Karpas-422 (cell line): ENCODE measurements around the gene LETMD1. TPM values are rescaled to one million over a fixed set of nuclear protein-coding genes. Genes with fewer than 3 reads are reported as not detected.
"Not testable (repeated sequence)": the region's sequence is repeated elsewhere in the genome, so short reads cannot be mapped to it uniquely, and the experiment has no call there.

Source experiments
- DNase-seq: peaks from one replicate; pipeline ENCODE4 v3.0.0-alpha.2; 2015
- H2AFZ ChIP-seq: fragments of 200-600 bp; sonication (generic); 2 replicates; pipeline ENCODE4 v1.6.1; 2014; ENCODE audit warnings: antibody characterized with exemption, low read length, mixed read lengths
- H3K27ac ChIP-seq: fragments of 200-600 bp; sonication (generic); 2 replicates; pipeline ENCODE4 v1.5.1; 2014; ENCODE audit warnings: mild to moderate bottlenecking, low read length, moderate library complexity
- H3K27me3 ChIP-seq: fragments of 200-600 bp; sonication (generic); 2 replicates; pipeline ENCODE4 v1.6.1; 2014; ENCODE audit warnings: low read length, mixed read lengths
- H3K36me3 ChIP-seq: fragments of 200-600 bp; sonication (generic); 2 replicates; pipeline ENCODE4 v1.6.1; 2014; ENCODE audit warnings: low read length, mixed read lengths; ENCODE audit not compliant: insufficient read depth
- H3K4me1 ChIP-seq: fragments of 200-600 bp; sonication (generic); 2 replicates; pipeline ENCODE4 v1.6.1; 2014; ENCODE audit warnings: mild to moderate bottlenecking, low read length, mixed read lengths
- H3K4me2 ChIP-seq: fragments of 200-600 bp; sonication (generic); 2 replicates; pipeline ENCODE4 v1.6.1; 2014; ENCODE audit warnings: low read length, low read depth, mild to moderate bottlenecking; ENCODE audit not compliant: poor library complexity, severe bottlenecking
- H3K4me3 ChIP-seq: fragments of 200-600 bp; sonication (generic); 2 replicates; pipeline ENCODE4 v1.5.1; 2014; ENCODE audit warnings: mild to moderate bottlenecking, antibody characterized with exemption, low read length, mixed read lengths
- H3K79me2 ChIP-seq: fragments of 200-600 bp; sonication (generic); 2 replicates; pipeline ENCODE4 v1.6.1; 2014; ENCODE audit warnings: mild to moderate bottlenecking, low read length, mixed read lengths
- H3K9ac ChIP-seq: fragments of 200-600 bp; sonication (generic); 2 replicates; pipeline ENCODE4 v1.6.0; 2014; ENCODE audit warnings: low read length
- H3K9me2 ChIP-seq: fragments of 200-600 bp; sonication (generic), shearing (Covaris generic); replicated peaks from 2 replicates; pipeline ENCODE4 v1.6.0; 2014; ENCODE audit warnings: mild to moderate bottlenecking, low read length, moderate library complexity; ENCODE audit not compliant: insufficient read depth
- H3K9me3 ChIP-seq: fragments of 300-700, 200-600 bp; sonication (generic); 2 replicates; pipeline ENCODE4 v1.6.1; 2014; ENCODE audit warnings: low read length, mixed read lengths
- H4K20me1 ChIP-seq: fragments of 200-600 bp; sonication (generic); 2 replicates; pipeline ENCODE4 v1.6.1; 2014; ENCODE audit warnings: mild to moderate bottlenecking, antibody characterized with exemption, low read length, low read depth; ENCODE audit not compliant: insufficient read depth
- total RNA-seq: library from RNA; depleted of rRNA; stranded (reverse); fragments of >200 nt; shearing (Covaris generic); gene quantifications from 2 replicates; pipeline ENCODE4 v1.2.3, GENCODE V29; 2014; ENCODE audit warnings: low replicate concordance

LETMD1 gene
- total RNA-seq, 1 experiment from 2014 or later: 105 TPM

- Histone ChIP-seq H3K4me1 (no peaks in the 10 kb centered on the region), H3K4me3 (no peak overlapping the region), H3K9me2 (no peaks in the 10 kb centered on the region), H3K9me3 (no peaks in the 10 kb centered on the region), H3K4me2 (no peak overlapping the region), H2AFZ (no peak overlapping the region), H3K79me2 (peaks cover 25% of the 10 kb centered on the region), H4K20me1 (no peaks in the 10 kb centered on the region), H3K27ac (no peak overlapping the region), H3K9ac (no peak overlapping the region), H3K36me3 (peaks cover 3% of the 10 kb centered on the region; the same call in 1 of the 2 replicates), H3K27me3 (no peaks in the 10 kb centered on the region)
- DNase-seq: no peak
These were observed 27.3 kb downstream of the LETMD1 start for GRCh38 chr12:51075390-51075789.

- no peak for DNase-seq
These were observed 28.3 kb downstream of the LETMD1 start for GRCh38 chr12:51076236-51076930.

GRCh38 chr12:51077930-51078329, 29.8 kb downstream of the LETMD1 start:
- Histone ChIP-seq H3K4me3 (no peak overlapping the region), H3K9me2 (no peaks in the 10 kb centered on the region), H3K79me2 (peaks cover 49% of the 10 kb centered on the region), H3K27ac (no peak overlapping the region), H3K36me3 (peaks cover 3% of the 10 kb centered on the region; the same call in 1 of the 2 replicates), H3K4me2 (no peak overlapping the region), H3K4me1 (peaks cover 10% of the 10 kb centered on the region), H3K9ac (no peak overlapping the region), H2AFZ (no peak overlapping the region), H3K27me3 (no peaks in the 10 kb centered on the region), H3K9me3 (no peaks in the 10 kb centered on the region), H4K20me1 (no peaks in the 10 kb centered on the region)
- DNase-seq: no peak

More at GRCh38 chr12:51076236-51076930, 28.3 kb downstream of the LETMD1 start:
- Histone ChIP-seq H3K9ac (no peak overlapping the region), H3K4me3 (no peak overlapping the region), H3K9me2 (no peaks in the 10 kb centered on the region), H3K9me3 (no peaks in the 10 kb centered on the region), H3K27ac (no peak overlapping the region), H3K4me1 (no peaks in the 10 kb centered on the region), H3K27me3 (no peaks in the 10 kb centered on the region), H3K4me2 (no peak overlapping the region), H3K36me3 (peaks cover 3% of the 10 kb centered on the region; the same call in 1 of the 2 replicates), H4K20me1 (no peaks in the 10 kb centered on the region), H3K79me2 (peaks cover 33% of the 10 kb centered on the region), H2AFZ (no peak overlapping the region)

- H2AFZ ChIP-seq, H3K4me2 ChIP-seq, H3K9ac ChIP-seq, H3K36me3 ChIP-seq, DNase-seq, H3K9me2 ChIP-seq, H3K4me3 ChIP-seq, H3K27ac ChIP-seq, H4K20me1 ChIP-seq, H3K27me3 ChIP-seq, H3K9me3 ChIP-seq: not testable (repeated sequence)
- Histone ChIP-seq H3K79me2 (peaks cover 52% of the 10 kb centered on the region), H3K4me1 (peaks cover 10% of the 10 kb centered on the region)
These were observed 30.2 kb downstream of the LETMD1 start for GRCh38 chr12:51078346-51078745.

- not testable (repeated sequence) for H3K4me3 ChIP-seq, H3K9me2 ChIP-seq, H2AFZ ChIP-seq, DNase-seq, H3K27ac ChIP-seq, H3K9ac ChIP-seq, H3K36me3 ChIP-seq, H3K9me3 ChIP-seq, H3K27me3 ChIP-seq, H3K4me2 ChIP-seq, H4K20me1 ChIP-seq
- H3K4me1 ChIP-seq: peaks cover 13% of the 10 kb centered on the region
- H3K79me2 ChIP-seq: peaks cover 52% of the 10 kb centered on the region
These were observed 30.7 kb downstream of the LETMD1 start for GRCh38 chr12:51078866-51079265.

- H3K9me2 ChIP-seq: no peaks in the 10 kb centered on the region
- no peak for DNase-seq
- no peak overlapping the region for H3K27ac ChIP-seq
- peaks cover 52% of the 10 kb centered on the region for H3K79me2 ChIP-seq
- H3K9ac ChIP-seq: no peak overlapping the region
- no peaks in the 10 kb centered on the region for H3K27me3 ChIP-seq
- H3K4me2 ChIP-seq: no peak overlapping the region
- no peaks in the 10 kb centered on the region for H3K36me3 ChIP-seq
- peaks cover 14% of the 10 kb centered on the region for H3K4me1 ChIP-seq
- no peaks in the 10 kb centered on the region for H3K9me3 ChIP-seq
- H3K4me3 ChIP-seq: no peak overlapping the region
- H2AFZ ChIP-seq: no peak overlapping the region
- H4K20me1 ChIP-seq: no peaks in the 10 kb centered on the region
These were observed 32.0 kb downstream of the LETMD1 start for GRCh38 chr12:51080136-51080535.

GRCh38 chr12:51081421-51081820, 33.3 kb downstream of the LETMD1 start:
- Histone ChIP-seq H4K20me1 (no peaks in the 10 kb centered on the region), H3K4me2 (peak overlapping the region; percentile 72), H3K27ac (no peak overlapping the region), H3K4me1 (peaks cover 17% of the 10 kb centered on the region), H3K27me3 (no peaks in the 10 kb centered on the region), H3K4me3 (no peak overlapping the region), H2AFZ (no peak overlapping the region), H3K9me2 (no peaks in the 10 kb centered on the region), H3K79me2 (peaks cover 49% of the 10 kb centered on the region), H3K36me3 (no peaks in the 10 kb centered on the region), H3K9me3 (no peaks in the 10 kb centered on the region), H3K9ac (no peak overlapping the region)
- DNase-seq: no peak

GRCh38 chr12:51082561-51083125, 34.5 kb downstream of the LETMD1 start:
- H3K9me3 ChIP-seq: no peaks in the 10 kb centered on the region
- H3K9me2 ChIP-seq: no peaks in the 10 kb centered on the region
- 0 out of 2 replicates have a peak overlapping the region, but pooled peaks have one; percentile 14 for H3K27ac ChIP-seq
- H3K79me2 ChIP-seq: peaks cover 38% of the 10 kb centered on the region
- peak overlapping the region; percentile 72 for H3K4me2 ChIP-seq
- H3K9ac ChIP-seq: peak overlapping the region; percentile 90
- H4K20me1 ChIP-seq: no peaks in the 10 kb centered on the region
- H2AFZ ChIP-seq: no peak overlapping the region
- H3K27me3 ChIP-seq: no peaks in the 10 kb centered on the region
- peaks cover 17% of the 10 kb centered on the region for H3K4me1 ChIP-seq
- peak overlapping the region; percentile 79 for H3K4me3 ChIP-seq
- peak; percentile 62 for DNase-seq
- no peaks in the 10 kb centered on the region for H3K36me3 ChIP-seq
